Measurements from ENCODE around the gene SEMA6B. TPM values are rescaled to one million over a fixed set of nuclear protein-coding genes. Genes with fewer than 3 reads are reported as not detected.

The SEMA6B gene
- total and polyA plus RNA-seq, 2 donors (not counting 1 experiment from before 2014, with no cell fraction given), result 0.42 TPM; not detected in 1

DNA sequence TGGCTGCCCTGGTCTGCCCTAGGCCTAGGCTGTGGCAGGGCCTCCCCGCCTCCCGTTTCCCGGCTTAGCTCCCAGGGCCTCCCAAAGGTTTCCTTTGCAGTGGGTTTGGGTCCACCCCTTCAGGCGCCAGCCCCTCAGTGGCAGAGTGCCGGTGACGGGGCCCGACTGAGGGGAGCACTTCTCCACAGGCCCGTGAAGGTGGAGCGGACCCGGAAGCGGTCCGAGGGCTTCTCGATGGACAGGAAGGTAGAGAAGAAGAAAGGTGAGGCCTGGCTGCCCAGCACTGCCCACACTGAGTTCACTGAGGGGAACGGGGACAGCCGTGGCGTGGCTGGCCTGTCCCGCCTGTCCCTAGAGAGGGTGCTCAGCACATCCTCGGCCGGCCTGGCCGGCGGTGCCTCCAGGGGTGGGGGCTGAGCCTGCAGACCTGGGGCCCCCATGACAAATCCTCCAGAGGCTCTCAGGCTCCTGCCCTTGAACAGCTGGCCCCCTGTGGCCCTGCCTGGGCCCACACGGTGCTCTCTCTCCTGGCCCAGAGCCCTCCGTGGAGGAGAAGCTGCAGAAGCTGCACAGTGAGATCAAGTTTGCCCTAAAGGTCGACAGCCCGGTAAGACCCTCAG, 61.6 kb downstream of the SEMA6B start:
- Histone ChIP-seq H3K4me3 (ENCODE audit: control extremely low read depth in 1 of 5, extremely low read depth in 1 of 5, insufficient read depth in 1 of 5, low read depth in 2 of 5, low read length in 4 of 5) (no peak overlapping the region), H3K4me2 (replicated peaks; ENCODE audit: low read depth, low read length, poor library complexity, severe bottlenecking) (no peak overlapping the region), H3K79me2 (ENCODE audit: control insufficient read depth, insufficient read depth, low read length) (peaks cover 3% of the 10 kb centered on the region), H3K27ac (ENCODE audit: low read length in 2 of 2) (no peak overlapping the region), H3K9ac (ENCODE audit: low read length) (no peak overlapping the region), H3K36me3 (replicated peaks in 1 of 2; ENCODE audit: control extremely low read depth in 1 of 2, control insufficient read depth in 1 of 2, extremely low read depth in 1 of 2, insufficient read depth in 2 of 2, low read length in 1 of 2) (peaks cover 0 to 43% of the 10 kb centered on the region in 2 experiments), H3K27me3 (replicated peaks in 1 of 4; ENCODE audit: control extremely low read depth in 1 of 4, control insufficient read depth in 3 of 4, insufficient read depth in 4 of 4, low read length in 3 of 4) (no peaks in the 10 kb centered on the region), H4K20me1 (ENCODE audit: control insufficient read depth, insufficient read depth, low read length, poor library complexity, severe bottlenecking) (no peaks in the 10 kb centered on the region), H3K9me3 (ENCODE audit: control extremely low read depth in 1 of 3, control insufficient read depth in 2 of 3, insufficient read depth in 1 of 3, low read length in 2 of 3) (no peaks in the 10 kb centered on the region), H2AFZ (ENCODE audit: insufficient read depth, low read depth, low read length, poor library complexity, severe bottlenecking) (no peak overlapping the region), H3K4me1 (ENCODE audit: control insufficient read depth in 2 of 2, insufficient read depth in 2 of 2, low read length in 2 of 2) (no peaks in the 10 kb centered on the region)
- WGBS (ENCODE audit: insufficient coverage), result 92% methylated on average over 20 of the region's 25 CpGs
- Mint-ChIP-seq H3K4me1 (no peaks in the 10 kb centered on the region), H3K27me3 (no peaks in the 10 kb centered on the region), H3K4me3 (no peak overlapping the region), H3K9me3 (ENCODE audit: insufficient read depth) (no peaks in the 10 kb centered on the region), H3K27ac (no peak overlapping the region)
- no peak for DNase-seq
- intact Hi-C loops (cut with micrococcal nuclease), result no loop called here
- ChIA-PET POLR2A (no interaction called here), CTCF (interaction anchor here (0.7 kb wide), 1 partner anchor 26 kb away, joined by 3 read pairs; no protein-coding TSS in a partner anchor)
- TF ChIP-seq CTCF (IDR thresholded peaks at IDR 0.05) (no peak), EZH2 (IDR thresholded peaks at IDR 0.05; ENCODE audit: borderline replicate concordance, insufficient read depth, low read depth, low read length, poor library complexity, severe bottlenecking) (no peak)
- ATAC-seq (ENCODE audit: low read depth), result no peak

DNA sequence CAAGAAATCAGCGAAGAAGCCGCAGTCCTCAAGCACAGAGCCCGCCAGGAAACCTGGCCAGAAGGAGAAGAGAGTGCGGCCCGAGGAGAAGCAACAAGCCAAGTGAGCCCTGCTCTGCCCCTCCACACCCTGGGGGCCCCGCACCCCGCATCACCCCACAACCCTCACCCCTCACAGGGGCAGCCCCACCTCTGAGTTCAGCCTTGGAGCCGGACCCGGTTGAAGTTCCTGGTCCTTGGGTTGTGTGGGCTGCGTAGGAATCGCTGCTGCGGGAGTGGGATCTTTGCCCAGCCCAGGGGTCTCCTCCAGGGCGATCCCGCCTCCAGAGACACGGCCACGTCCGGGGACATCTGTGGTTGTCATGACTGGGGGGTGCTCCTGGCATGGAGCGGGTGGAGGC, 63.2 kb downstream of the SEMA6B start:
- TF ChIP-seq EZH2 (IDR thresholded peaks at IDR 0.05; ENCODE audit: borderline replicate concordance, insufficient read depth, low read depth, low read length, poor library complexity, severe bottlenecking), result no peak
- TF ChIP-seq CTCF (IDR thresholded peaks at IDR 0.05), result no peak
- ChIA-PET CTCF (interaction anchor here (0.6 kb wide), 1 partner anchor 69 kb away, joined by 3 read pairs; no protein-coding TSS in a partner anchor), POLR2A (no interaction called here)
- no peak for DNase-seq
- no peaks in the 10 kb centered on the region for H4K20me1 ChIP-seq (ENCODE audit: control insufficient read depth, insufficient read depth, low read length, poor library complexity, severe bottlenecking)
- H3K4me1 ChIP-seq (ENCODE audit: control insufficient read depth in 2 of 2, insufficient read depth in 2 of 2, low read length in 2 of 2), result no peaks in the 10 kb centered on the region
- H3K79me2 ChIP-seq (ENCODE audit: control insufficient read depth, insufficient read depth, low read length), result peaks cover 11% of the 10 kb centered on the region
- no peaks in the 10 kb centered on the region for H3K9me3 ChIP-seq (ENCODE audit: control extremely low read depth in 1 of 3, control insufficient read depth in 2 of 3, insufficient read depth in 1 of 3, low read length in 2 of 3)
- H3K4me3 ChIP-seq (ENCODE audit: control extremely low read depth in 1 of 5, extremely low read depth in 1 of 5, insufficient read depth in 1 of 5, low read depth in 2 of 5, low read length in 4 of 5), result no peak overlapping the region
- no peak overlapping the region for H3K27ac ChIP-seq (ENCODE audit: low read length in 2 of 2)
- H2AFZ ChIP-seq (ENCODE audit: insufficient read depth, low read depth, low read length, poor library complexity, severe bottlenecking), result no peak overlapping the region
- no peak overlapping the region for H3K9ac ChIP-seq (ENCODE audit: low read length)
- no peak overlapping the region for H3K27ac Mint-ChIP-seq
- H3K27me3 Mint-ChIP-seq, result no peaks in the 10 kb centered on the region
- H3K4me1 Mint-ChIP-seq, result no peaks in the 10 kb centered on the region
- no peak overlapping the region for H3K4me2 ChIP-seq (replicated peaks; ENCODE audit: low read depth, low read length, poor library complexity, severe bottlenecking)
- intact Hi-C loops (cut with micrococcal nuclease), result no loop called here
- no peaks in the 10 kb centered on the region for H3K9me3 Mint-ChIP-seq (ENCODE audit: insufficient read depth)
- ATAC-seq (ENCODE audit: low read depth), result no peak
- H3K27me3 ChIP-seq (replicated peaks in 1 of 4; ENCODE audit: control extremely low read depth in 1 of 4, control insufficient read depth in 3 of 4, insufficient read depth in 4 of 4, low read length in 3 of 4), result no peaks in the 10 kb centered on the region
- 87% methylated on average over 10 of the region's 18 CpGs for WGBS (ENCODE audit: insufficient coverage)
- H3K4me3 Mint-ChIP-seq, result no peak overlapping the region
- peaks cover 5 to 46% of the 10 kb centered on the region in 2 experiments for H3K36me3 ChIP-seq (replicated peaks in 1 of 2; ENCODE audit: control extremely low read depth in 1 of 2, control insufficient read depth in 1 of 2, extremely low read depth in 1 of 2, insufficient read depth in 2 of 2, low read length in 1 of 2)

Data from B cell (primary cell).